Aorta (tissue), 5 donors: Measurements from ENCODE around the gene SCGB1D4. TPM values are rescaled to one million over a fixed set of nuclear protein-coding genes. Genes with fewer than 3 reads are reported as not detected.
A peak's percentile ranks its signal among the peaks of the same experiment; 100 is the strongest.
"Not testable (repeated sequence)": the region's sequence is repeated elsewhere in the genome, so short reads cannot be mapped to it uniquely, and the experiment has no call there.

ENCODE experiments used
- ATAC-seq: fragments of 200-7000 bp; cut with Tn5 transposase; one replicate; pipeline ENCODE4 v1.9.1; 2022; ENCODE audit warnings: moderate library complexity; ENCODE audit not compliant: low FRiP score
- DNase-seq, 2 donors: peaks; one replicate each; pipeline ENCODE4 v3.0.0-alpha.2; 2020
- H3K27ac ChIP-seq, 2 donors: one replicate each; pipeline ENCODE4 v1.5.1; 2013; ENCODE audit warnings: low read length in 2 of 2, mild to moderate bottlenecking in 2 of 2, moderate library complexity in 2 of 2, control low read depth in 1 of 2, inconsistent platforms in 1 of 2, low read depth in 1 of 2
- H3K27me3 ChIP-seq, 2 donors: one replicate each; pipeline ENCODE4 v1.6.1; 2013; ENCODE audit warnings: control low read depth in 1 of 2, low read length in 1 of 2, mild to moderate bottlenecking in 1 of 2, moderate library complexity in 1 of 2; ENCODE audit not compliant: insufficient read depth in 2 of 2, control insufficient read depth in 1 of 2
- H3K36me3 ChIP-seq, 2 donors: one replicate each; pipeline ENCODE4 v1.6.1; 2013; ENCODE audit warnings: control low read depth in 1 of 2, low read length in 1 of 2, mild to moderate bottlenecking in 1 of 2; ENCODE audit not compliant: insufficient read depth in 2 of 2, control insufficient read depth in 1 of 2
- H3K4me1 ChIP-seq, 2 donors: one replicate each; pipeline ENCODE4 v1.6.1; 2013; ENCODE audit warnings: low read length in 2 of 2, control low read depth in 1 of 2, mild to moderate bottlenecking in 1 of 2, moderate library complexity in 1 of 2; ENCODE audit not compliant: insufficient read depth in 2 of 2, control insufficient read depth in 1 of 2
- H3K4me3 ChIP-seq, 2 donors: one replicate each; pipeline ENCODE4 v1.5.1; 2013; ENCODE audit warnings: low read length in 2 of 2, control low read depth in 1 of 2, mild to moderate bottlenecking in 1 of 2
- H3K9me3 ChIP-seq: one replicate; pipeline ENCODE4 v1.6.1; 2013; ENCODE audit warnings: mild to moderate bottlenecking, low read length; ENCODE audit not compliant: control insufficient read depth
- WGBS, 2 donors: extraction: QIAGEN DNeasy Blood & Tissue Kit; methylation state at CpG; one replicate each; pipeline ENCODE4 v1.1.7; 2013; 5-methylcytosine and 5-hydroxymethylcytosine counted together
- intact Hi-C, 2 donors: fragments of 100-400 bp; cut with DNase I; formaldehyde crosslinking; loops; one replicate each; pipeline versions ENCODE4 v1.14.2 to v1.15.0; 2022
- long read RNA-seq, 2 donors: library from polyadenylated mRNA; unstranded; transcript quantifications; one replicate each; pipeline ENCODE4 v2.0.0, GENCODE V29; 2020 to 2021
- polyA plus RNA-seq, 2 donors: library from polyadenylated mRNA; stranded (reverse); fragments of 200-250 nt; gene quantifications; one replicate each; pipeline ENCODE4 v1.2.3, GENCODE V29; 2013
- total RNA-seq, 2 donors: library from RNA; stranded (reverse); fragmentation: NEBNext Ultra II Directional; extraction: Animal tissue kit (Norgen Biotek cat#: 25700); gene quantifications; one replicate each; pipeline ENCODE4 v1.2.1, GENCODE V29; 2021
- donor health status: healthy with polysubstance abuse.
- donor health status: Bipolar disorder and iron deficiency.
- donor health status: DM: no; HTN: no; CAD: no.
- donor health status: DM: no; HTN: no; CAD: no.
- donor health status: DM: yes; HTN: yes; CAD: no.

Gene SCGB1D4, protein sequence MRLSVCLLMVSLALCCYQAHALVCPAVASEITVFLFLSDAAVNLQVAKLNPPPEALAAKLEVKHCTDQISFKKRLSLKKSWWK
- total RNA-seq (not detected), polyA plus RNA-seq (not detected)
- long read RNA-seq, donor 1 = 0 reads
- long read RNA-seq, donor 2 = 0 reads

DNA sequence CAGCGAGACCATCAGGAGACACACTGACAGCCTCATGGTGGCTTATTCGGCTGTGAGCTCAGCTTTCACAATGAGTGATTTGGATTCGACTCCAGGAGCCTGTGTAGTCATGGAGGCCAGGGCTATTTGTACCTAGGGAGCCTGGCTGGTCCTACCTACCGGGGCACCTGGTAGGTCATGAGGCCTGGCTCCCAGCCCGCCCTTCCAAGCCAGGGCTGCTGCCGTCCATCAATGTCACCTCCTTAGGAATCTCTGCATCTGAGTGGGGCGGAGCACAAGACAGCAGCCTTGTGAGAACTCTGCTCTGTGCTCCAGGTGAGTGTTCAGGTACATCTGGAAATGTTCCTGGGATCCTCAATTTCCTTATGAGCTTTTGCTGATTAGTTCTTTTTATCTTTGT is at the start of gene SCGB1D4:
TSS of gene SCGB1D4 (minus strand) at position 101 of the 400 bp plus-strand sequence. CDS start at position 36, 65 bp downstream.
- no peak for DNase-seq
- no peaks in the 10 kb centered on the region for H3K27me3 ChIP-seq
- no peaks in the 10 kb centered on the region for H3K36me3 ChIP-seq
- ATAC-seq = no peak
- WGBS, 2 donors = 63 to 77% methylated on average over 7 of the region's 7 CpGs
- intact Hi-C loops = no loop called here
- H3K27ac ChIP-seq = no peak within 1 kb of the TSS
- no peaks in the 10 kb centered on the region for H3K9me3 ChIP-seq
- H3K4me1 ChIP-seq = no peaks in the 10 kb centered on the region
- no peak within 1 kb of the TSS for H3K4me3 ChIP-seq

DNA sequence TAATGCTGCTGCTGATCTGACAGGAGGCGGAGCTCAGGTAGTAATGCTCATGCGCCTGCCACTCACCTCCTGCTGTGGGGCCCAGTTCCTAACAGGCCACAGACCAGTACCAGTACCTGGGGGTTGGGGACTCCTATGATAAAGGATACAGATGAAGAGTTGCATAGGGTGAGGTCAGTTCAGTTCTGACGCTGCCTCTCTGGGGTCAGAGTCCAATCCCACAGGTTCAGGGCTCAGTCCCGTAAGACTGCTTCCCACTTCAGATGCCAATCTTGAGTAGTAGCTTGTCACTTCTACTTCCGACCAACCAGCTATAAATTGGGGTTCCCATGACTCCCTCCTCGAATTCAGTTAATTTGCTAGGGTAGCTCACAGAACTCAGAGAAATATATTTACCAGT is 47.0 kb upstream of the SCGB1D4 start:
- H3K4me1 ChIP-seq = no peaks in the 10 kb centered on the region
- H3K9me3 ChIP-seq = no peaks in the 10 kb centered on the region
- 92 to 94% methylated on average over 6 of the region's 6 CpGs for WGBS, 2 donors
- DNase-seq (no peak), ATAC-seq (no peak)
- H3K36me3 ChIP-seq = no peaks in the 10 kb centered on the region
- no peak overlapping the region for H3K27ac ChIP-seq
- H3K4me3 ChIP-seq = no peak overlapping the region
- no peaks in the 10 kb centered on the region for H3K27me3 ChIP-seq
- intact Hi-C loops = no loop called here

DNA sequence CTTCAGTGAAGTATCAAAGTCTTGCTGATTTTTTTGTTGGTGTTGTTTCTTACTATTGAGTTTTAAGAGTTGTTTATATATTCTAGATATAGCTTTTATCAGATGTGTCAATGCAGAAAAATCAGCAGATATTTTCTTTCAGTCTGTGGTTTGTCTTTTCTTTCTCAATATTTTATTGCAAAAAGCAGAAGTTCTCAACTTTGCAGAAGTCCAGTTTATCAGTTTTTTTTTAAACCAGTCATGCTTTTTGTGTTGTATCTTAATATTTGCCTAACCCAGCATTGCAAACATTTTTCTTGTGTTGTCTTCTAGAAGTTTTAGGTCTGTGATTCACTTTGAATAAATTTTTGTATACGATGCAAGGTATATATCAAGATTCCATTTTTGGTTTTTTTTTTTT is 45.3 kb upstream of the SCGB1D4 start:
- Histone ChIP-seq H3K4me1 (no peaks in the 10 kb centered on the region), H3K4me3 (no peak overlapping the region), H3K36me3 (no peaks in the 10 kb centered on the region), H3K27me3 (no peaks in the 10 kb centered on the region), H3K27ac (no peak overlapping the region), H3K9me3 (no peaks in the 10 kb centered on the region)
- no peak for ATAC-seq
- intact Hi-C loops = no loop called here
- WGBS, 2 donors = 81 to 91% methylated on average over 1 of the region's 1 CpG
- no peak for DNase-seq

DNA sequence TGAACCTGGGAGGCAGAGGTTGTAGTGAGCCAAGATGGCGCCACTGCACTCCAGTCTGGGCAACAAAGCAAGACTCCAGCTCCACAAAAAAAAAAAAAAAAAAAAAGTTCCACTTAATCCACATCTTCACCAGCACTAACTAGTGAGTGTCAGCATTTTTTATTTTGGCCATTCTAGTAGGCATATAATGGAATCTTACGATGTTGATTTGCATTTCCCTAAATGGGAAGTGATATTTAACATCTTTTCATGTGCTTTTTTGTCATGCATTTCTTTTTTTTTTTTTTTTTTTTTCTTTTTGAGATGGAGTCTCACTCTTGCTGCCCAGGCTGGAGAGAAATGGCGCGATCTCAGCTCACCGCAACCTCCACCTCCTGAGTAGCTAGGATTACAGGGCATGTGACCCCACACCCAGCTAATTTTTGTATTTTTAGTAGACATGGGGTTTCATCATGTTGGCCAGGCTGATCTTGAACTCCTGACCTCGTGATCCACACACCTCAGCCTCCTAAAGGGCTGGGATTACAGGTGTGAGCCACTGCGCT is 44.8 kb upstream of the SCGB1D4 start:
- intact Hi-C loops, H3K4me3 ChIP-seq, H3K4me1 ChIP-seq, DNase-seq, H3K36me3 ChIP-seq, H3K27ac ChIP-seq, H3K27me3 ChIP-seq, ATAC-seq, H3K9me3 ChIP-seq: not testable (repeated sequence)
- WGBS, 2 donors = 95 to 97% methylated on average over 7 of the region's 7 CpGs

DNA sequence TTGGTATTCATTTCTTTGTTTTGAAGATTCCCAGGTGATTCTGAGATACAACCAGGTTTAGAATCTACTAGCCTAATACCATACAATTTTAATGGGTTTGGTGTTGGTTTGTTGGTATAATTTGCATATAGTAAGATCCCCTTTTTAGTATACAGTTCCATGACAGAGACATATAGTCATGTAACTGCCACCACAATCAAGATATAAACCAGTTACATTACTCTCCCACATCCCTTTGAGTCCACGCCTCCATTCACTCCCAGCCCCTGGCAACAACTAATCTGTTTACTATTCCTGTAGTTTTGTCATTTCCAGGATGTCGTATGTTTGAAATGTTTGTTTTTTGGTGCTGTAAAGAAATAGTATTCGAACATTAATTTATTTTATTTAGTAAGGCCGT is 42.7 kb upstream of the SCGB1D4 start:
- WGBS, 2 donors = 61 to 75% methylated on average over 4 of the region's 4 CpGs
- ATAC-seq (no peak), DNase-seq (no peak)
- H3K27ac ChIP-seq = no peak overlapping the region
- no peaks in the 10 kb centered on the region for H3K4me1 ChIP-seq
- H3K4me3 ChIP-seq = no peak overlapping the region
- H3K27me3 ChIP-seq = no peaks in the 10 kb centered on the region
- no peaks in the 10 kb centered on the region for H3K36me3 ChIP-seq
- H3K9me3 ChIP-seq = no peaks in the 10 kb centered on the region
- intact Hi-C loops = no loop called here

DNA sequence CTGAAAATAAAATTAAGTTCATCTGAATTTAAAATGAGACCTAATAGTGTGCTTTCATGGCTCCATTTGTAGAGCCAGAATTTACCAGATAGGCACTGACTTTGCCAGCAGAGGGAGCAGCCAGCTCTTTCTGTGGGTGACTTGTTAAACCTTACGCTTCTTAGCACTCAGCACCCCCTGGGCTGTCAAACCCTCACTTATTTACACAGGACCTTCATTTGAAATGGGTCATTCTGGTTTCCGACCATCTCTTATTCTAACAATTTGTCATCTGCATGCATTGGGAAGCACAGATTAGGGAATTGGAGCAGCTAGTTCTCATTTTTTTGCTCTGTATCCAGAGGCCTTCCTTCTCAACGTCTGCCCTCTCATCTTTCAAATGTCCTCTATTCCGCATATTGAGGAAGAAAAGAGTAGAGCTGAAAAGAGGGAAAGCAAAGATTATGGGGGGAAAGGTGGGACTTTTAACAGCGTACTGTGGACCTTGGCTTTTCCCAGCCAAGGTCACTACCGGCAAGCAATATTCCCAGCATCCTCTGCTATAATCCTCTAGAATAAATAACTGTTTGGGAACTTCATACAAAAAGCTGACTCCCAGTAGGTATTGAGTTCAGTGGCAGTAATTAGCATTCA is 41.5 kb upstream of the SCGB1D4 start:
- ATAC-seq = peak; percentile 73
- no peaks in the 10 kb centered on the region for H3K9me3 ChIP-seq
- H3K36me3 ChIP-seq = no peaks in the 10 kb centered on the region
- 65 to 66% methylated on average over 6 of the region's 6 CpGs for WGBS, 2 donors
- DNase-seq = peak in 1 of 2 donors; percentile 62
- H3K27ac ChIP-seq = no peak overlapping the region
- no peaks in the 10 kb centered on the region for H3K27me3 ChIP-seq
- H3K4me3 ChIP-seq = no peak overlapping the region
- no peaks in the 10 kb centered on the region for H3K4me1 ChIP-seq
- intact Hi-C loops = no loop called here

DNA sequence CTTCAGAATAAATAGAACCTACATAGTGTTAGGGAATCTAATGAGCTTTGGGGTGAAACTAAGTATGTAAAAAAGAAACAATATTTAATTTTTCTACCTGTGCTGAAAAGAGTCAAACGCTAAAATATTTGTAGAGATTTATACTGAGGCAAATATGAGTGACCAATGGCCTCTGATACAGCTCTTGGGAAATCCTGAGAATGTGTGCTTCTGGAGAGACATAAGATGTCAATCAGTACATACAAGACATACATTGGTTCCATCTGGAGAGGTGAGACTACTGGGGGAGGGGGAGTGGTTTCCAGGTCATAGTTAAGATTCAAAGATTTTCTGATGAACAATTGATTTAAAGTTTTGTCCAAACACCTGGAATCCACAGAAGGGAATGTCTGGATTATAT is 39.3 kb upstream of the SCGB1D4 start:
- H3K9me3 ChIP-seq = no peaks in the 10 kb centered on the region
- H3K27me3 ChIP-seq = no peaks in the 10 kb centered on the region
- no peaks in the 10 kb centered on the region for H3K36me3 ChIP-seq
- WGBS, 2 donors = 28 to 30% methylated on average over 1 of the region's 1 CpG
- DNase-seq = no peak
- no peak for ATAC-seq
- intact Hi-C loops = loop anchor here in 1 of 2 donors (5.0 kb wide), 1 partner anchor 39 kb away; no protein-coding TSS in a partner anchor
- no peak overlapping the region for H3K4me3 ChIP-seq
- no peak overlapping the region for H3K27ac ChIP-seq
- H3K4me1 ChIP-seq = no peaks in the 10 kb centered on the region

DNA sequence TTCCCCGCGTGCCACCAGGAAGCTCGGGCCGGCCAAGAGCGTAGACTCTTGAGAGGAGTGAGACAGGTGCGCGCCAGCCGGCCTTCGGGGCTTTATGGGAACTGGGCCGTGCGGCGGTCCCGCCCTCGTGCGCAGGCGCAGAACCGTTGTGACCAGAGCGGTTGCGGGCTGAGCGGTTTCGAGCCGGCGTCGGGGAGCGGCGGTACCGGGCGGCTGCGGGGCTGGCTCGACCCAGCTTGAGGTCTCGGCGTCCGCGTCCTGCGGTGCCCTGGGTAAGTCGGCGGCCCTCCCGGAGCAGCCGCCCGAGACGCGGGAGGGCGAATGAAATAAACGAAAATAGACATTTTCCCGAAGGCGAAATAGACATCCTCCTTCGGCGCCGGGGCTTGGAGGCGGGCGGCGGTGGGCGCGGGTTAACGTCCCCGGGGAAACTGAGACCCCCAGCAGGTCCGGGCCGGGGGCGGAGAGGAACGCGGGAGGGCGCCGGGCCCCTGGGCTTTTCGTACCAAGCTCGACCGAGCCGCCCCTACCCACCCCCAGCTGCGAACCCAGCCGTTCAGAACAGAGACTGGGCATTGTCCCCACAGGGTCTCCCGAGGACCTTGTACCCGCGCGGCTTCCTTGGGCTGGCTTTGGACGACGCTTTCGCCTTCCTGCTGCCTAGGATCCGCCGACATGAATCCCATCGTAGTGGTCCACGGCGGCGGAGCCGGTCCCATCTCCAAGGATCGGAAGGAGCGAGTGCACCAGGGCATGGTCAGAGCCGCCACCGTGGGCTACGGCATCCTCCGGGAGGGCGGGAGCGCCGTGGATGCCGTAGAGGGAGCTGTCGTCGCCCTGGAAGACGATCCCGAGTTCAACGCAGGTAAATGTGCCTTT is 38.7 kb upstream of the SCGB1D4 start, which contains the start of gene ASRGL1:
TSS of gene ASRGL1 (plus strand) at position 146 of the 879 bp plus-strand sequence. CDS start at position 676, 530 bp downstream.
- no peaks in the 10 kb centered on the region for H3K9me3 ChIP-seq
- H3K27me3 ChIP-seq = no peaks in the 10 kb centered on the region
- no peak within 1 kb of the TSS for H3K27ac ChIP-seq
- no peaks in the 10 kb centered on the region for H3K4me1 ChIP-seq
- intact Hi-C loops = loop anchor here in 1 of 2 donors (5.0 kb wide), 1 partner anchor 40 kb away; no protein-coding TSS in a partner anchor
- peak; percentile 93 for ATAC-seq
- H3K36me3 ChIP-seq = no peaks in the 10 kb centered on the region
- peak; percentile 86 to 96 for DNase-seq
- H3K4me3 ChIP-seq = peak within 1 kb of the TSS; percentile 56 to 63
- WGBS, 2 donors = 0 to 1% methylated on average over 85 to 98 of the region's 98 CpGs
